Smooth muscle cell (in vitro differentiated cells): ENCODE measurements around the gene ADAM19. TPM values are rescaled to one million over a fixed set of nuclear protein-coding genes. Genes with fewer than 3 reads are reported as not detected.

ENCODE experiments used
- DNase-seq: peaks from one replicate; lab custom pipeline; 2025; ENCODE audit not compliant: unreplicated experiment; lab: John Stamatoyannopoulos, UW
- H2AFZ ChIP-seq: fragments of 200-600 bp; sonication (generic); 2 replicates; pipeline ENCODE4 v1.6.0; 2016; ENCODE audit warnings: antibody characterized with exemption, low read depth, mild to moderate bottlenecking
- H3F3A ChIP-seq: fragments of 200-600 bp; sonication (generic); 2 replicates; pipeline ENCODE4 v1.6.0; 2017; ENCODE audit warnings: antibody characterized with exemption, low read depth
- H3K27ac ChIP-seq: fragments of 200-600 bp; sonication (generic); 2 replicates; pipeline ENCODE4 v1.5.1; 2016; ENCODE audit warnings: low read depth, mild to moderate bottlenecking
- H3K27me3 ChIP-seq: fragments of 200-600 bp; sonication (generic); 2 replicates; pipeline ENCODE4 v1.6.1; 2016; ENCODE audit warnings: low read depth, mild to moderate bottlenecking
- H3K36me3 ChIP-seq: fragments of 200-600 bp; sonication (generic); 2 replicates; pipeline ENCODE4 v1.5.1; 2016; ENCODE audit warnings: low read depth
- H3K4me1 ChIP-seq: fragments of 200-600 bp; sonication (generic); 2 replicates; pipeline ENCODE4 v1.5.1; 2016; ENCODE audit warnings: low read depth
- H3K4me2 ChIP-seq: fragments of 200-600 bp; sonication (generic); 2 replicates; pipeline ENCODE4 v1.6.0; 2016; ENCODE audit warnings: mild to moderate bottlenecking
- H3K4me3 ChIP-seq: fragments of 200-600 bp; sonication (generic); 2 replicates; pipeline ENCODE4 v1.5.1; 2016; ENCODE audit warnings: mild to moderate bottlenecking
- H3K79me2 ChIP-seq: fragments of 200-600 bp; sonication (generic); 2 replicates; pipeline ENCODE4 v1.6.0; 2016; ENCODE audit warnings: low read depth, mild to moderate bottlenecking
- H3K9ac ChIP-seq: fragments of 200-600 bp; sonication (generic); 2 replicates; pipeline ENCODE4 v1.6.0; 2016; ENCODE audit warnings: low read depth
- H3K9me3 ChIP-seq: fragments of 200-600 bp; sonication (generic); replicated peaks from 2 replicates; pipeline ENCODE4 v1.5.1; 2016; ENCODE audit warnings: low read depth
- H4K20me1 ChIP-seq: fragments of 200-600 bp; sonication (generic); 2 replicates; pipeline ENCODE4 v1.6.0; 2016; ENCODE audit warnings: low read depth
- WGBS: methylation state at CpG from one replicate; pipeline ENCODE4 v1.1.7; 2016; ENCODE audit warnings: low lambda C conversion rate; 5-methylcytosine and 5-hydroxymethylcytosine counted together
- polyA plus RNA-seq: library from polyadenylated mRNA; unstranded; fragments of >200 nt; fragmentation: Nextera tagmentation; extraction: Ambion mirVana; gene quantifications from 2 replicates; pipeline ENCODE4 v1.2.1, GENCODE V29; 2016
- total RNA-seq: library from RNA; depleted of rRNA; stranded (reverse); fragments of >200 nt; gene quantifications from 2 replicates; pipeline ENCODE4 v1.2.3, GENCODE V29; 2014
- TF ChIP-seq, protein P1 (sequence below): fragments of 200-600 bp; sonication (generic); IDR thresholded peaks from 2 replicates; pipeline ENCODE4 v1.5.1; 2017; ENCODE audit warnings: borderline replicate concordance, mild to moderate bottlenecking, antibody characterized with exemption; ENCODE audit not compliant: insufficient read depth, poor library complexity, severe bottlenecking

ADAM19 gene
- total and polyA plus RNA-seq, 2 experiments from 2014 or later, result 62.2 to 112 TPM

DNA sequence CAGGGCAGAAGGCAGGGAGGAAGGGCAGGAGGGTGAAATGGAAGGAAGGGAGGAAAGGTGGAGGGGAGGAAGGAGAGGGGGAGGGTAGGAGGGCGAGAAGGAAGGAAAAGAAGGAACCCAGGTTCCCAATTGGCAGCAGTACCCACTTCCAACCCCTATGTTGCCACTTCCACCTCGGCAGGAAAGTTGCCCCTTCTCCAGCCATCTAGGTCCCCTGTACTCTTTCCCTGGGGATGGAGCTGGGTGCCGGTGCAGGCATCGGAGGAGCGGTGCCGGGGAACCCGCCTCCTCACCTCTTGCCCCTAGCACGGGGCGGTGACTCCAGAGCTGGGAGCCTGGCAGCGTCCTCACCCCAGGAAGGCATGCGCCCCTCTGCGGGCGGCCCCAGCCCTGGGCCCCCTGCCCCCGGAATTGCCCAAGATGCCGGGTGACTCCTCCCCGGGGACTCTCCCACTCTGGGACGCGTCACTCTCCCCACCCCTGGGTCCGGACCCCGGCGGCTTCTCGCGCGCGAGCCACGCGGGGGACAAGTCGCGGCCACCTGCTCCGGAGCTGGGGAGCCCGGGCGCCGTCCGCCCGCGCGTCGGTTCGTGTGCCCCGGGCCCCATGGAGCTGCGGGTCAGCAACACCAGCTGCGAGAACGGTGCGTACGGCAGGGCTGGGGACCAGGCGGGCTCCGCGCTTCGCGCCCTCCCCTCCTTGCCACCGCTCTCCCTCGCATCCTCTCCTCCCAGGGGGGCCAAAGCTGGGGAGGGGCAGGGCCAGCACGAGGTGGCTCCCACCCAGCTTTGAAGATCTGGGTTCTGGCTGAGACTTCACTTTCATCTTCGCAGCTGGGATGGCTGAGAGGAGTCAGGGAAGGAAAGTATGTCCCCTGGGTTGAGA lies 115.6 kb downstream of the ADAM19 start, which contains the start of gene NIPAL4:
Gene NIPAL4 (plus strand): TSS at position 499 of the 885 bp plus-strand sequence. CDS start 108 bp downstream, at position 607.
- TF ChIP-seq, protein P1, sequence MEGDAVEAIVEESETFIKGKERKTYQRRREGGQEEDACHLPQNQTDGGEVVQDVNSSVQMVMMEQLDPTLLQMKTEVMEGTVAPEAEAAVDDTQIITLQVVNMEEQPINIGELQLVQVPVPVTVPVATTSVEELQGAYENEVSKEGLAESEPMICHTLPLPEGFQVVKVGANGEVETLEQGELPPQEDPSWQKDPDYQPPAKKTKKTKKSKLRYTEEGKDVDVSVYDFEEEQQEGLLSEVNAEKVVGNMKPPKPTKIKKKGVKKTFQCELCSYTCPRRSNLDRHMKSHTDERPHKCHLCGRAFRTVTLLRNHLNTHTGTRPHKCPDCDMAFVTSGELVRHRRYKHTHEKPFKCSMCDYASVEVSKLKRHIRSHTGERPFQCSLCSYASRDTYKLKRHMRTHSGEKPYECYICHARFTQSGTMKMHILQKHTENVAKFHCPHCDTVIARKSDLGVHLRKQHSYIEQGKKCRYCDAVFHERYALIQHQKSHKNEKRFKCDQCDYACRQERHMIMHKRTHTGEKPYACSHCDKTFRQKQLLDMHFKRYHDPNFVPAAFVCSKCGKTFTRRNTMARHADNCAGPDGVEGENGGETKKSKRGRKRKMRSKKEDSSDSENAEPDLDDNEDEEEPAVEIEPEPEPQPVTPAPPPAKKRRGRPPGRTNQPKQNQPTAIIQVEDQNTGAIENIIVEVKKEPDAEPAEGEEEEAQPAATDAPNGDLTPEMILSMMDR, result no peak
- Histone ChIP-seq H3F3A (no peaks in the 10 kb centered on the region), H3K4me3 (peak within 1 kb of the TSS; percentile 57), H3K4me2 (peak within 1 kb of the TSS; percentile 92), H3K4me1 (peaks cover 5% of the 10 kb centered on the region), H3K9me3 (no peaks in the 10 kb centered on the region), H3K36me3 (no peaks in the 10 kb centered on the region), H2AFZ (peak within 1 kb of the TSS; percentile 44), H3K27ac (no peak within 1 kb of the TSS), H3K9ac (peak within 1 kb of the TSS; percentile 32), H3K27me3 (no peaks in the 10 kb centered on the region), H4K20me1 (no peaks in the 10 kb centered on the region), H3K79me2 (no peaks in the 10 kb centered on the region)
- DNase-seq, result no peak
- 4% methylated on average over 46 of the region's 54 CpGs for WGBS

DNA sequence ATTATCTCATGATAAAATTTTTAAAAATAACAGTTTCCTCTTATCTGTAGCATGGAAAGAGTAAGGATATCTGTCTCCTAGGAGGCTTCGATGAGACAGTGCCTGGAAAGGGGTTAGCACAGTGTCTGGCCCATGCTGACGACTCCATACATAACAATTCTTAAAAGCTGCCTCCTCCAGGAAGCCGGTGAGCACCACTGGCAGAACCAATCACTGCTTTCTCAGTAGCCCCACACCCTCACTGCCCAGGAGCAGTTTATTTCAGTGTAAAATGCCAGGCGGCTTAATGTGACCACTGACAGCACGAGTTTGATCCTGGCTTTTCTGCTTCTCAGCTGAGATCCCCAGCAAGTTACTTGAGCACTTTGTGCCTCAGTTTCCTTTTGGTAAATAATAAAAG lies 116.7 kb downstream of the ADAM19 start:
- Histone ChIP-seq H3F3A (no peaks in the 10 kb centered on the region), H3K4me3 (no peak overlapping the region), H3K27me3 (no peaks in the 10 kb centered on the region), H3K9me3 (no peaks in the 10 kb centered on the region), H4K20me1 (no peaks in the 10 kb centered on the region), H3K79me2 (no peaks in the 10 kb centered on the region), H2AFZ (no peak overlapping the region), H3K9ac (no peak overlapping the region), H3K27ac (no peak overlapping the region), H3K4me2 (no peak overlapping the region), H3K4me1 (no peaks in the 10 kb centered on the region), H3K36me3 (no peaks in the 10 kb centered on the region)
- WGBS, result 68% methylated on average over 5 of the region's 5 CpGs
- TF ChIP-seq, protein P1, result no peak
- no peak for DNase-seq

DNA sequence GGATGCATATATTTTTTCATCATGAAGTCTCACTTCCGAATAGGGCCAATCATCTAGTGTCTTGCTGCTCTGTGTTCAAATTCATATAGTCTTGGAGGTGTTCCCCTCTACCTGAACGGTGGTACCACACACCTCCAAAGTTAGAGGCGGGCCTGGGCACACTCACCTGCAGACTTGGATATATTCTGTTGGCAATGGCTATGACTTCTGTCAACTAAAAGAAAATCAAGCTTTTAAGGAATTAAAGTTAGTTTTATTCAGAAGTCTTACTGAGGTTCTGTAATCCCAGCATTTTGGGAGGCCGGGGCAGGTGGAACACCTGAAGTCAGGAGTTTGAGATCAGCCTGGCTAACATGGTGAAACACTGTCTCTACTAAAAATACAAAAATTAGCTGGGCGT lies 118.2 kb downstream of the ADAM19 start:
- no peaks in the 10 kb centered on the region for H3K79me2 ChIP-seq
- H3K4me2 ChIP-seq, result no peak overlapping the region
- no peak overlapping the region for H3K9ac ChIP-seq
- 92% methylated on average over 5 of the region's 5 CpGs for WGBS
- H3K27ac ChIP-seq, result no peak overlapping the region
- no peaks in the 10 kb centered on the region for H3K36me3 ChIP-seq
- TF ChIP-seq, protein P1, result no peak
- no peaks in the 10 kb centered on the region for H3K27me3 ChIP-seq
- no peaks in the 10 kb centered on the region for H3F3A ChIP-seq
- H2AFZ ChIP-seq, result no peak overlapping the region
- no peak for DNase-seq
- H4K20me1 ChIP-seq, result no peaks in the 10 kb centered on the region
- H3K4me1 ChIP-seq, result no peaks in the 10 kb centered on the region
- no peaks in the 10 kb centered on the region for H3K9me3 ChIP-seq
- no peak overlapping the region for H3K4me3 ChIP-seq
